RWPE1 (cell line): ENCODE results near the gene COG2.

Source experiments
- CTCF ChIA-PET: fragments of 350-600 bp; sonication (Branson Sonifier 250); formaldehyde crosslinking; extraction: SDS; loops from one replicate; lab custom pipeline; 2021; lab: Yijun Ruan, JAX
- POLR2A ChIA-PET: fragments of 400-600 bp; formaldehyde crosslinking; extraction: SDS; loops from one replicate; lab custom pipeline; 2020; ENCODE audit warnings: antibody characterized with exemption; ENCODE audit not compliant: low non-redundant PET; lab: Yijun Ruan, JAX
- DNase-seq: peaks from one replicate; pipeline ENCODE4 v3.0.0; 2012; ENCODE audit warnings: low spot score
- H3K27ac ChIP-seq: fragments of 450-650 bp; 2 replicates; pipeline ENCODE4 v1.5.1; 2017
- CTCF ChIP-seq: fragments of 450-650 bp; conservative IDR thresholded peaks from 2 replicates; pipeline ENCODE4 v1.5.1; 2017; ENCODE audit warnings: low read depth, mild to moderate bottlenecking

COG2 gene

GRCh38 chr1:230679192-230679591, 36.9 kb downstream of the COG2 start:
- no peak for DNase-seq
- H3K27ac ChIP-seq, result no peak overlapping the region
- no peak for TF ChIP-seq CTCF
- CTCF ChIA-PET, result no interaction called here
- POLR2A ChIA-PET, result no interaction called here

DNA sequence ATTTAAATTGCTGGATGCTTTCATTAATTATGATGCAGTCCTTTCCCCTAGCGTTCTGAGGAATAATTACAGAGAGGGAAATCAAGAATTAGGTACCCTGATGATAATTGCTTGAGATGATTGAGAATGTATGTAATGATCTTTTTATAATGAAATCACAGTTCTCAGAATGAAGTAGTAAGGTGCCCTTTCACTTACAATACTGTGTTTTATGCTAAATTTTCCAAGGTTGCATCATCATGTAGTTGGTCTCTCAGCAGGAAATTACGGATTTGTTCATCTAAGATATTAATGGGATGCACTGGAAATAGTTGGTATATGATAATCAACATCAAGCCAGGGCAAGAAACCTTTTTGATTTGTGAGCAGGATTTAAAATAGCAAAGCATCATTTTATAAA, 37.5 kb downstream of the COG2 start:
- DNase-seq, result no peak
- CTCF ChIA-PET, result interaction anchor here (0.7 kb wide), 1 partner anchor 93 kb away, joined by 5 read pairs; no protein-coding TSS in a partner anchor
- POLR2A ChIA-PET, result no interaction called here
- H3K27ac ChIP-seq, result no peak overlapping the region
- TF ChIP-seq CTCF, result no peak

DNA sequence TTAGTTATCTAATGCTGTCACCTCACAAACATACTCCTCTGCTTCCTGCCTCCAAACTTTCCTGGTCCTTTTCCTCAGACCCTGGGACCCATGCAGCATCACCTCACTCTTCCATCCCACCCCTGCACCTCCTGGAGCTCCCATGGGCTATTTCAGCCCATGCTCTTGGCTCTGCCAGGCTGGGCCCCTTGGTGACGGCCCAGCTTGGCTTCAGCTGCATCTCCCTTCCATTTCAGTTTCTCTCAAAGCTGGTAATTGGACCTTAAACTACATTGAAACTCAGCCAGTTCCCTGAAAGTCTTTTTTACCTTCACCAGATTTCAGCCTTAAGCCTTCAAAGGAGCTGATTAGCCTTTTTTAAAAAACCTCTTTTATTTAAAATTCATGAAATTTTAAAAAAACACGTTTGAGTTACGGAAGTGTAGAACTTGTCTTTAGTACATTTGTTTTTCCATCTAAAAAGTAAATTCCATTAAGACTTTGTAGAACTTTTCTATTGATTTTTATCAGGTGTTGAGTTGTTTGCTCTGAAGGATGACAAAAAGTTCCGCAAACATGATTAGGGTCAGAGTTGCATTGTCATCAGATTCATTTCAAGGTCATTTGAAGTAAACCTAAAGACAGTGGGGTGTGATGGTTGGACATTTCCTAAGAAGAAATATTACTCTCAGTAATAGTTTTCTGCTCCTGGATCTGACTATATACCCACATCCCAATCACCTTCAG, 38.2 kb downstream of the COG2 start:
- no peak overlapping the region; the same call in 1 of the 2 replicates for H3K27ac ChIP-seq

DNA sequence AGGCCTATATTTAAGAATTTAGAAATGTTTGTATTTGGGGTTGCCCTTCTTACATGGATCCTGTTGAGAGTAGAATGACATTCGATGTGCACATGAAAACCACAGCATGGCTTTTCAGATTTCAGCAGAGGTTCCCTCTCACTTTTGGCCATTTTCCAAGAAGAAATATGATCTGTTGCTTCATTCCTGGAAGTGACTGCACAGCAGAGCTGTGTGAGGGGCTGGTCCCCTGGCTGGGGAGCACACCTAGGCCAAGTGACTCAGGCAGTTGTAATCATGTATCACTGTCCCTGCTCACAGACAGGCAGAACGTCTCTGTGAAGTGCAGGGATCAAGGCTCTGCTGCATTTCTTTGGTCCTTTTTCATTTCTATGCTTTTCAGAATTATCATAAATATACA, 39.3 kb downstream of the COG2 start:
- ChIA-PET POLR2A (no interaction called here), CTCF (interaction anchor here (0.5 kb wide), 1 partner anchor 63 kb away, joined by 3 read pairs; no protein-coding TSS in a partner anchor)
- 0 out of 2 replicates have a peak overlapping the region, but pooled peaks have one; percentile 38 for H3K27ac ChIP-seq
- peak; percentile 85 for DNase-seq
- TF ChIP-seq CTCF, result no peak

More for the DNA sequence above, 38.2 kb downstream of the COG2 start:
- no peak for TF ChIP-seq CTCF
- CTCF ChIA-PET, result interaction anchor here (0.7 kb wide), 1 partner anchor 93 kb away, joined by 5 read pairs; no protein-coding TSS in a partner anchor
- POLR2A ChIA-PET, result no interaction called here
- no peak for DNase-seq

DNA sequence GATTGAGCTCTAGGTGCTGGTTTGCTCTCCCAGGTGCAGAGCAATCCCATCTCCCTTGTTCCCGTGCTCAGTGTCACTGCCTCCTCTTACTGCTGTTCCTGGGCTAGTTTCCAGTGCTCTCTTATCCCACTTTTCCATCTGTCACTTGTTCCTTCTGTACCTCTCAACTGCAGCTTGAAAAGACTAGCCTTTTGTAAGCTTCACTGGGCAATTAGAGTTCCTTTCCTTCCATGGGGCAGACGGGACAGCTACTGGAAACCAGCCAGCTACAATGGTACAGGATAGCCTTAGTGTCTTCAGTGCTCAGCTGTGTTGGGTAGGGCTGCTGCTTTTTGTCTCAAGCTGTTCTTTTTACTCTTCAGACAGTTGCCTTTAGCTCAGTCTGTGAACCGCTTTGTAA, 40.0 kb downstream of the COG2 start:
- TF ChIP-seq CTCF, result no peak
- ChIA-PET POLR2A (no interaction called here), CTCF (interaction anchor here (0.6 kb wide), 1 partner anchor 33 kb away, joined by 3 read pairs; no protein-coding TSS in a partner anchor)
- H3K27ac ChIP-seq, result no peak overlapping the region
- no peak for DNase-seq

DNA sequence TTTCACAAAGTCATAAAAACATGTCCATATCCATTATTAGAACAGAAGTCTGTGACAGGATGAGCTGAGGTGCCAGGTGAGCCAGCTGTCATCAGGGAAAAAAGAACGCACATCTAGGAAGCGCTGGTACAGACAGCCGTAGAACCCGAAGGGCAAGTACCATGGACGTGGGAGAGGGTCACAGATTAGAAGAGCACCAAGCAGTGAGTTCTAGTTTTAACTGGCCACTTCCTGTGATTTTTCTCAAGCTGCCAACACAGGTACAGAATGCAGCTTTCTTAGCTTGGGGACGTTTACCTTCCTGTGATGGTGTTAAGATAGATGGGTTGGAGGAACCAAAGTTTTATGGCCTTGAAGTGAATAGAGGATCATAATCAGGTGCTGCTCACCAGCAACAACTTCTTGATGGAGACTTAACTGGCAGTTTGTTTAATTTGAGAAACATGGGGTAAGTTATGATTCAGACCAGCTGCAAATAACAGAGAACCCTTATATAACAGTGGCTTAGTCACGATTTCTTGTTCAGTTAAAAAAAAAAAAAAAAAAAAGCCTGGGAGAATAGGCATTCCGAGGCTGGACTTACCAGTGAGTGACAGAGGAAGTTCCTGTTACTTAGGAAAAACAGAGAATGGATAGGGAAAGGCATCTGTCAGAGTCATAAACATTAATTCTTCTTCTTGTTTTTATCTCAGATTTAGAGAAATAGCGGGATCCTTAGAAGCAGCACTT, 40.8 kb downstream of the COG2 start:
- POLR2A ChIA-PET, result no interaction called here
- DNase-seq, result peak; percentile 50
- no peak for TF ChIP-seq CTCF
- CTCF ChIA-PET, result interaction anchor here (0.7 kb wide), 1 partner anchor 255 kb away, joined by 3 read pairs; no protein-coding TSS in a partner anchor
- no peak overlapping the region for H3K27ac ChIP-seq
